Esophagus squamous epithelium (tissue), 4 donors: ENCODE results near the gene ATP11B.

Experiments used
- POLR2A ChIP-seq, 4 donors: fragments of 450-650 bp; IDR thresholded peaks; one replicate each; pipeline ENCODE4 v1.6.1; 2017; ENCODE audit warnings: antibody characterized with exemption in 4 of 4, mild to moderate bottlenecking in 4 of 4, moderate library complexity in 3 of 4
- TF ChIP-seq, protein P1 (sequence below), 6 experiments: fragments of 450-650 bp in 4 of 6; fragments of 200-600 bp in 2 of 6; sonication (generic) in 2 of 6; IDR thresholded peaks; one replicate each; pipeline ENCODE4 v1.5.1; 2016 to 2019; ENCODE audit warnings: antibody characterized with exemption in 6 of 6, mild to moderate bottlenecking in 4 of 6, moderate library complexity in 4 of 6

DNA sequence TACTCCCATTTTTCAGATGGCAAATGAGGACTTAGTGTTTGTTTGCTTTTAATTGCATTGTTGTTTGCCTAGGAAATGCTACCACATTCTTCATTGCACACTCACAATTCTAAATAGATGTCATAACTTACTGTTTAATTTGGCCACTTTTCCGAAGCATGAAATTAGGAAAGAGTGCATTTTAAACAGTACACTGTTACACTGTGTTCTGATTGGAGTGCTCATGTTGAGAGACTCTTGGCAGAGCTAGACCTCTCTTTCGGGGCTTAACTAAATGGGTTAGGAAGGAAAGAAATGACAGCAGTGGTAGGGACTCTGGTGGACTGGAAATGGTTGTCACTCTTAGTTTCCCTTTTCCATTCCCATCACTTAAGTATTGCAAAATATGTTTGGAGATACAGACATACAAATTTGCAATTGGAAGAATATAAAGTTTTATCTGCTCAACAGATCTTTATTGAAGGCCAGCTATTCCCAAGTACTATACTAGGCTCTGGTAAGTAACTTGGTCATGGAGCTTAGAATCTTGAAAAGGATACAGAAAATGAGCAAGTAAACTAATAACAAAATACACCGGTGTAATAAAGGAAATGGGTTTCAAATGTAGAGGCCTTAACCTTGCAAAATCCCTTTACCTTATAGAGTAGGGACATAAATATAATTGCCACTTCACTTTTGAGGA is 96.8 kb downstream of the ATP11B start:
- TF ChIP-seq POLR2A (IDR thresholded peaks at IDR 0.05) = no peak
- TF ChIP-seq, protein P1, sequence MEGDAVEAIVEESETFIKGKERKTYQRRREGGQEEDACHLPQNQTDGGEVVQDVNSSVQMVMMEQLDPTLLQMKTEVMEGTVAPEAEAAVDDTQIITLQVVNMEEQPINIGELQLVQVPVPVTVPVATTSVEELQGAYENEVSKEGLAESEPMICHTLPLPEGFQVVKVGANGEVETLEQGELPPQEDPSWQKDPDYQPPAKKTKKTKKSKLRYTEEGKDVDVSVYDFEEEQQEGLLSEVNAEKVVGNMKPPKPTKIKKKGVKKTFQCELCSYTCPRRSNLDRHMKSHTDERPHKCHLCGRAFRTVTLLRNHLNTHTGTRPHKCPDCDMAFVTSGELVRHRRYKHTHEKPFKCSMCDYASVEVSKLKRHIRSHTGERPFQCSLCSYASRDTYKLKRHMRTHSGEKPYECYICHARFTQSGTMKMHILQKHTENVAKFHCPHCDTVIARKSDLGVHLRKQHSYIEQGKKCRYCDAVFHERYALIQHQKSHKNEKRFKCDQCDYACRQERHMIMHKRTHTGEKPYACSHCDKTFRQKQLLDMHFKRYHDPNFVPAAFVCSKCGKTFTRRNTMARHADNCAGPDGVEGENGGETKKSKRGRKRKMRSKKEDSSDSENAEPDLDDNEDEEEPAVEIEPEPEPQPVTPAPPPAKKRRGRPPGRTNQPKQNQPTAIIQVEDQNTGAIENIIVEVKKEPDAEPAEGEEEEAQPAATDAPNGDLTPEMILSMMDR (IDR thresholded peaks at IDR 0.05) = no peak
